Heart left ventricle (tissue), 13 donors: ENCODE measurements around the gene TRMT11.

Source experiments
- CTCF ChIP-seq, 12 donors: fragments of 200-600 bp; sonication (generic) in 4 of 12; IDR thresholded peaks; one replicate each; pipeline versions ENCODE4 v1.5.0 to v1.8.0; 2018 to 2022; ENCODE audit warnings: antibody characterized with exemption in 12 of 12, mild to moderate bottlenecking in 5 of 12
- POLR2A ChIP-seq, 2 donors: fragments of 450-650 bp; IDR thresholded peaks; one replicate each; pipeline ENCODE4 v1.6.1; 2017; ENCODE audit warnings: antibody characterized with exemption in 2 of 2, mild to moderate bottlenecking in 2 of 2, moderate library complexity in 2 of 2
- donor health status: ischemic (EF 13 %, LVEDD 7.1; RV severe dilation, severe dysfunction).
- donor health status: DM: no; HTN: yes; CAD: no.
- donor health status: DM: no; HTN: no; CAD: no.
- donor health status: ischemic (EF 25% LVEDD 6.9; RV normal size, moderate dysfunction).
- donor health status: ischemic (EF 25% LVEDD 5.7; RV mildly dilated, moderate dysfunction).
- donor health status: ischemic (EF 35%, LVEDD 5.7; RV mildly dilated, moderate dysfunction).
- donor health status: nonischemic (EF 11% LVEDD 7.7; RV severe dilation, severe dysfunction).
- donor health status: DM: yes; HTN: yes; CAD: no.
- donor health status: PGD.
- donor health status: ischemic (EF 29% LVEDD 5.4; RV normal size, mild dysfunction).
- donor health status: nonischemic (EF 23%, LVEDD 6.1; RV moderate dilation, normal function).

GRCh38 chr6:125939026-125939425 lies 47.3 kb upstream of the TRMT11 start:
- TF ChIP-seq CTCF (IDR thresholded peaks at IDR 0.05): no peak
- TF ChIP-seq POLR2A (IDR thresholded peaks at IDR 0.05): no peak
